ENCODE data around the gene HDAC4. TPM values are rescaled to one million over a fixed set of nuclear protein-coding genes. Genes with fewer than 3 reads are reported as not detected.

The HDAC4 gene
- polyA plus RNA-seq, 2 of the 4 experiments (the other 2 are of a cell fraction), result 8.6 to 10.4 TPM

- ChIA-PET POLR2A (no interaction called here), CTCF (no interaction called here)
- Histone ChIP-seq H3K4me3 (no peak overlapping the region), H3K4me1 (0 out of 3 replicates have a peak, but pooled peaks cover 7% of the 10 kb centered on the region), H3K27ac (no peak overlapping the region), H3K9me3 (no peaks in the 10 kb centered on the region), H3K4me2 (no peak overlapping the region)
- ATAC-seq (no peak), DNase-seq (ENCODE audit: low read depth in 1 of 2, low spot score in 1 of 2) (no peak), FAIRE-seq (no peak)
- 92% methylated on average over 14 of the region's 14 CpGs for WGBS (ENCODE audit: missing lambda C conversion rate)
- no peak for TF ChIP-seq ZC3H11A (IDR thresholded peaks at IDR 0.05)
- no peak for TF ChIP-seq NR3C1 (IDR thresholded peaks at IDR 0.05)
- TF ChIP-seq NPAS2 (CRISPR knock-in tag; IDR thresholded peaks at IDR 0.05; ENCODE audit: borderline replicate concordance), result no peak
- no peak for TF ChIP-seq KDM5A (IDR thresholded peaks at IDR 0.05)
- no peak for TF ChIP-seq FOSB (CRISPR knock-in tag; IDR thresholded peaks at IDR 0.05)
- TF ChIP-seq JUNB (IDR thresholded peaks at IDR 0.05), result no peak
- no peak for TF ChIP-seq POLR2AphosphoS2 (conservative IDR thresholded peaks at IDR 0.05; ENCODE audit: low read length)
- no peak for TF ChIP-seq HOXA7 (CRISPR knock-in tag; IDR thresholded peaks at IDR 0.05)
- TF ChIP-seq ZNF302 (CRISPR knock-in tag; IDR thresholded peaks at IDR 0.05), result no peak
- no peak for TF ChIP-seq HOXB13 (CRISPR knock-in tag; IDR thresholded peaks at IDR 0.05; ENCODE audit: low read depth)
- no peak for TF ChIP-seq RAD21 (conservative IDR thresholded peaks at IDR 0.05 in 1 of 2, IDR thresholded peaks at IDR 0.05 in 1 of 2)
- no peak for TF ChIP-seq CBX8 (IDR thresholded peaks at IDR 0.05)
- TF ChIP-seq FOSL2 (IDR thresholded peaks at IDR 0.05), result no peak
- no peak for TF ChIP-seq FOSL2 (CRISPR knock-in tag; IDR thresholded peaks at IDR 0.05)
- no peak for TF ChIP-seq TP53 (CRISPR knock-in tag; IDR thresholded peaks at IDR 0.05)
- TF ChIP-seq PBX3 (IDR thresholded peaks at IDR 0.05), result no peak
- TF ChIP-seq RCOR1 (IDR thresholded peaks at IDR 0.05; ENCODE audit: low read depth, low read length), result no peak
- TF ChIP-seq FOXS1 (CRISPR knock-in tag; IDR thresholded peaks at IDR 0.05), result no peak
- no peak for TF ChIP-seq POLR2A (IDR thresholded peaks at IDR 0.05; ENCODE audit: low read length)
- TF ChIP-seq BCL3 (IDR thresholded peaks at IDR 0.05), result no peak
Measured at GRCh38 chr2:239209783-239210182, 191.0 kb downstream of the HDAC4 start.

- Histone ChIP-seq H3K27ac (no peak overlapping the region), H3K4me3 (no peak overlapping the region), H3K4me2 (no peak overlapping the region), H3K4me1 (0 out of 3 replicates have a peak, but pooled peaks cover 7% of the 10 kb centered on the region), H3K9me3 (no peaks in the 10 kb centered on the region)
- CTCF ChIA-PET, result interaction anchor here (0.6 to 0.9 kb wide), 2 partner anchors 47 to 813 kb away, joined by 3 read pairs; no protein-coding TSS in a partner anchor
- POLR2A ChIA-PET, result no interaction called here
- TF ChIP-seq HOXB5 (CRISPR knock-in tag; IDR thresholded peaks at IDR 0.05) (no peak), ZFP36 (IDR thresholded peaks at IDR 0.05; ENCODE audit: borderline replicate concordance, partially characterized antibody) (no peak), ATOH8 (CRISPR knock-in tag; IDR thresholded peaks at IDR 0.05; ENCODE audit: low read depth) (no peak), TP53 (CRISPR knock-in tag; IDR thresholded peaks at IDR 0.05) (no peak), REST (IDR thresholded peaks at IDR 0.05) (no peak), HMGXB4 (CRISPR knock-in tag; IDR thresholded peaks at IDR 0.05; ENCODE audit: borderline replicate concordance) (no peak), HEYL (CRISPR knock-in tag; IDR thresholded peaks at IDR 0.05) (no peak), KDM5A (IDR thresholded peaks at IDR 0.05) (no peak)
- ATAC-seq, result no peak
- DNase-seq (ENCODE audit: low read depth in 1 of 2, low spot score in 1 of 2), result no peak
- no peak for FAIRE-seq
- 86% methylated on average over 11 of the region's 11 CpGs for WGBS (ENCODE audit: missing lambda C conversion rate)
Measured at GRCh38 chr2:239208465-239209180, 192.2 kb downstream of the HDAC4 start.

Measured in A549 (cell line).